A673 (cell line): Measurements from ENCODE around the gene GBGT1. TPM values are rescaled to one million over a fixed set of nuclear protein-coding genes. Genes with fewer than 3 reads are reported as not detected.

ENCODE experiments used
- BruUV-seq: library from RNA; stranded (reverse); fragments of 400-500 nt; replicated peaks from 2 replicates; lab custom pipeline; 2021; lab: Mats Ljungman, UMichigan
- CTCF ChIA-PET: fragments of 300-600 bp; sonication (Branson Sonifier 250); formaldehyde crosslinking; loops from one replicate; lab custom pipeline; 2022; ENCODE audit warnings: antibody characterized with exemption; lab: Charles Lee
- POLR2A ChIA-PET: fragments of 300-600 bp; sonication (Branson Sonifier 250); formaldehyde crosslinking; loops from one replicate; lab custom pipeline; 2022; ENCODE audit warnings: antibody characterized with exemption; ENCODE audit not compliant: low non-redundant PET; lab: Charles Lee
- DNase-seq: peaks from one replicate; pipeline ENCODE4 v3.0.0-alpha.2; 2015; ENCODE audit warnings: low spot score
- H3K27ac ChIP-seq: fragments of 200-600 bp; sonication (generic); 2 replicates; pipeline ENCODE4 v1.5.1; 2016; ENCODE audit warnings: mixed run types, low read depth, mild to moderate bottlenecking, mixed read lengths, antibody characterized with exemption, low read length; ENCODE audit not compliant: poor library complexity, severe bottlenecking
- H3K27me3 ChIP-seq: fragments of 200-600 bp; sonication (generic); replicated peaks from 2 replicates; pipeline ENCODE4 v1.6.1; 2017; ENCODE audit warnings: mixed run types, low read depth, mild to moderate bottlenecking, mixed read lengths, antibody characterized with exemption, low read length; ENCODE audit not compliant: insufficient read depth, poor library complexity
- H3K36me3 ChIP-seq: fragments of 200-600 bp; sonication (generic); 2 replicates; pipeline ENCODE4 v1.6.1; 2016; ENCODE audit warnings: mixed run types, mild to moderate bottlenecking, mixed read lengths, antibody characterized with exemption, low read length; ENCODE audit not compliant: insufficient read depth, poor library complexity, severe bottlenecking
- H3K4me1 ChIP-seq: fragments of 200-600 bp; sonication (generic); 2 replicates; pipeline ENCODE4 v1.6.1; 2017; ENCODE audit warnings: mixed run types, mild to moderate bottlenecking, mixed read lengths, antibody characterized with exemption, low read length; ENCODE audit not compliant: insufficient read depth, poor library complexity, severe bottlenecking
- H3K4me3 ChIP-seq: fragments of 200-600 bp; sonication (generic); 2 replicates; pipeline ENCODE4 v1.5.1; 2016; ENCODE audit warnings: low read depth, mixed run types, mild to moderate bottlenecking, mixed read lengths, low read length; ENCODE audit not compliant: poor library complexity, severe bottlenecking
- H3K9me3 ChIP-seq: fragments of 200-600 bp; sonication (generic); 2 replicates; pipeline ENCODE4 v1.6.1; 2016; ENCODE audit warnings: mixed run types, low read depth, mild to moderate bottlenecking, mixed read lengths, antibody characterized with exemption, low read length; ENCODE audit not compliant: poor library complexity, severe bottlenecking
- CTCF ChIP-seq: fragments of 300-800, 200-600 bp; sonication (generic); conservative IDR thresholded peaks from 2 replicates; pipeline ENCODE4 v1.5.1; 2017; ENCODE audit warnings: low read depth, mild to moderate bottlenecking, antibody characterized with exemption, low read length, moderate library complexity, mixed read lengths
- EZH2 ChIP-seq: fragments of 200-600 bp; sonication (generic); IDR thresholded peaks from 2 replicates; pipeline ENCODE4 v1.6.1; 2017; ENCODE audit warnings: borderline replicate concordance, low read depth, mild to moderate bottlenecking, mixed read lengths, antibody characterized with exemption, low read length; ENCODE audit not compliant: poor library complexity, severe bottlenecking
- intact Hi-C: fragments of 100-400 bp; cut with micrococcal nuclease; formaldehyde crosslinking; loops from one replicate; pipeline ENCODE4 v1.10.0; 2022; ENCODE audit not compliant: unreplicated experiment
- total RNA-seq: library from RNA; stranded (reverse); gene quantifications from 2 replicates; pipeline ENCODE4 v1.2.3, GENCODE V29; 2021

GBGT1 gene
- total RNA-seq, 1 experiment from 2014 or later: 1.8 TPM

- H3K4me3 ChIP-seq: no peak overlapping the region
- CTCF ChIA-PET: no interaction called here
- H3K9me3 ChIP-seq: no peaks in the 10 kb centered on the region
- H3K27me3 ChIP-seq: peaks cover 32% of the 10 kb centered on the region
- intact Hi-C loops: loop anchor here (10.0 kb wide), 1 partner anchor 94 kb away; the partner anchor contains the start of gene ABO
- no peak overlapping the region for H3K27ac ChIP-seq
- DNase-seq: no peak
- TF ChIP-seq EZH2: no peak
- TF ChIP-seq CTCF: no peak
- no peaks in the 10 kb centered on the region for H3K36me3 ChIP-seq
- H3K4me1 ChIP-seq: no peaks in the 10 kb centered on the region
- BruUV-seq: no TSS peak
- POLR2A ChIA-PET: no interaction called here
Observed at GRCh38 chr9:133180953-133181352, 17.2 kb upstream of the GBGT1 start.

GRCh38 chr9:133173056-133173455, 9.3 kb upstream of the GBGT1 start:
- Histone ChIP-seq H3K9me3 (no peaks in the 10 kb centered on the region), H3K27ac (no peak overlapping the region), H3K36me3 (no peaks in the 10 kb centered on the region), H3K27me3 (peaks cover 18% of the 10 kb centered on the region), H3K4me1 (no peaks in the 10 kb centered on the region), H3K4me3 (no peak overlapping the region)
- intact Hi-C loops: no loop called here
- CTCF ChIA-PET: interaction anchor here (0.6 kb wide), 1 partner anchor 12 kb away, joined by 6 read pairs; no protein-coding TSS in a partner anchor
- POLR2A ChIA-PET: no interaction called here
- no peak for TF ChIP-seq EZH2
- no peak for TF ChIP-seq CTCF
- no TSS peak for BruUV-seq
- DNase-seq: no peak

- intact Hi-C loops: no loop called here
- Histone ChIP-seq H3K4me3 (no peak overlapping the region), H3K4me1 (no peaks in the 10 kb centered on the region), H3K36me3 (no peaks in the 10 kb centered on the region), H3K9me3 (no peaks in the 10 kb centered on the region), H3K27ac (no peak overlapping the region), H3K27me3 (peaks cover 14% of the 10 kb centered on the region)
- ChIA-PET CTCF (interaction anchor here (0.6 to 1.2 kb wide), 2 partner anchors 11 to 15 kb away, joined by 3 to 7 read pairs; no protein-coding TSS in a partner anchor), POLR2A (interaction anchor here (0.5 kb wide), 1 partner anchor 962 kb away, joined by 14 read pairs; no protein-coding TSS in a partner anchor)
- BruUV-seq: no TSS peak
- TF ChIP-seq CTCF: no peak
- TF ChIP-seq EZH2: no peak
- DNase-seq: no peak
Observed at GRCh38 chr9:133171161-133171961, 7.6 kb upstream of the GBGT1 start.
